Panc1 (cell line): ENCODE measurements around the gene FAHD1.

Source experiments
- CTCF ChIP-seq: fragments of 450-650 bp; IDR thresholded peaks from 2 replicates; pipeline ENCODE4 v1.5.1; 2017; ENCODE audit warnings: mild to moderate bottlenecking
- REST ChIP-seq, 2 experiments: IDR thresholded peaks; 2 replicates each; pipeline ENCODE4 v1.6.1; 2011 to 2012; ENCODE audit warnings: low read depth in 2 of 2, control low read depth in 1 of 2, low read length in 1 of 2, mild to moderate bottlenecking in 1 of 2, moderate library complexity in 1 of 2; ENCODE audit not compliant: insufficient read depth in 1 of 2

GRCh38 chr16:1871974-1872635 lies 45.1 kb downstream of the FAHD1 start, which contains the start of gene MEIOB:
- TF ChIP-seq CTCF: no peak
- TF ChIP-seq REST (IDR thresholded peaks at IDR 0.05; ENCODE audit: insufficient read depth in 1 of 2, low read depth in 2 of 2, low read length in 1 of 2): no peak
